Mammary epithelial cell (primary cell): ENCODE data around the gene NBAS.

Source experiments
- CTCF ChIP-seq, 2 donors: IDR thresholded peaks in 1 of 2; conservative IDR thresholded peaks in 1 of 2; 2 replicates each; pipeline ENCODE4 v1.5.1; 2011 to 2012; ENCODE audit warnings: inconsistent platforms in 2 of 2, low read length in 2 of 2, mild to moderate bottlenecking in 2 of 2, control low read depth in 1 of 2, low read depth in 1 of 2; ENCODE audit not compliant: insufficient read depth in 1 of 2; ENCODE audit errors: extremely low read depth in 1 of 2
- EZH2 ChIP-seq: IDR thresholded peaks from 2 replicates; pipeline ENCODE4 v1.6.1; 2012; ENCODE audit warnings: low read length, inconsistent platforms, borderline replicate concordance

- TF ChIP-seq CTCF (conservative IDR thresholded peaks at IDR 0.05 in 1 of 2, IDR thresholded peaks at IDR 0.05 in 1 of 2; ENCODE audit: extremely low read depth in 1 of 2, insufficient read depth in 1 of 2, low read depth in 1 of 2, low read length in 2 of 2) (no peak), EZH2 (no peak)
These were observed 42.8 kb upstream of the NBAS start for GRCh38 chr2:15603948-15604347.
